GM19397 (cell line): ENCODE results near the gene MUC2.

ENCODE experiments used
- ATAC-seq: cut with Tn5 transposase; IDR thresholded peaks from one replicate; pipeline ENCODE4 v1.9.1; 2021; ENCODE audit warnings: mild to moderate bottlenecking, moderate library complexity; ENCODE audit not compliant: unreplicated experiment

MUC2 gene

GRCh38 chr11:1074244-1075221 lies at the start of gene MUC2:
TSS of gene MUC2 (plus strand) at chr11:1074874.
- no peak for ATAC-seq

- ATAC-seq = no peak
These were observed 49.1 kb upstream of the MUC2 start for GRCh38 chr11:1025410-1026162.

GRCh38 chr11:1026163-1026450 lies 48.6 kb upstream of the MUC2 start:
- no peak for ATAC-seq

GRCh38 chr11:1026641-1027482 lies 47.8 kb upstream of the MUC2 start:
- ATAC-seq = no peak

GRCh38 chr11:1027483-1028290 lies 47.0 kb upstream of the MUC2 start:
- ATAC-seq = no peak

- ATAC-seq = no peak
These were observed 46.5 kb upstream of the MUC2 start for GRCh38 chr11:1028291-1028540.

- ATAC-seq = no peak
These were observed 46.1 kb upstream of the MUC2 start for GRCh38 chr11:1028616-1029015.

- ATAC-seq = no peak
These were observed 45.6 kb upstream of the MUC2 start for GRCh38 chr11:1029051-1029450.

- ATAC-seq = no peak
These were observed 45.0 kb upstream of the MUC2 start for GRCh38 chr11:1029654-1030053.

GRCh38 chr11:1030086-1030485 lies 44.6 kb upstream of the MUC2 start:
- ATAC-seq = no peak

- ATAC-seq = no peak
These were observed 44.1 kb upstream of the MUC2 start for GRCh38 chr11:1030556-1030955.

GRCh38 chr11:1031121-1031899 lies 43.4 kb upstream of the MUC2 start:
- ATAC-seq = no peak

GRCh38 chr11:1032310-1032891 lies 42.3 kb upstream of the MUC2 start:
- ATAC-seq = no peak

GRCh38 chr11:1033016-1033798 lies 41.5 kb upstream of the MUC2 start:
- ATAC-seq = no peak

- no peak for ATAC-seq
These were observed 40.7 kb upstream of the MUC2 start for GRCh38 chr11:1034001-1034400.

GRCh38 chr11:1034456-1035295 lies 40.0 kb upstream of the MUC2 start:
- ATAC-seq = no peak

GRCh38 chr11:1035577-1036283 lies 38.9 kb upstream of the MUC2 start:
- no peak for ATAC-seq
